Neural progenitor cell (in vitro differentiated cells): ENCODE results near the gene SLC51B. TPM values are rescaled to one million over a fixed set of nuclear protein-coding genes. Genes with fewer than 3 reads are reported as not detected.
A peak's percentile ranks its signal among the peaks of the same experiment; 100 is the strongest.

Experiments used
- DNase-seq: peaks from one replicate; pipeline ENCODE4 v3.0.0-alpha.2; 2016; ENCODE audit warnings: low spot score
- H2AFZ ChIP-seq: fragments of 200-600 bp; sonication (generic); replicated peaks from 2 replicates; pipeline ENCODE4 v1.6.1; 2016; ENCODE audit warnings: antibody characterized with exemption
- H3F3A ChIP-seq: fragments of 200-600 bp; sonication (generic); 2 replicates; pipeline ENCODE4 v1.6.1; 2016; ENCODE audit warnings: antibody characterized with exemption, low read depth
- H3K27ac ChIP-seq: fragments of 200-600 bp; sonication (generic); 2 replicates; pipeline ENCODE4 v1.5.1; 2016; ENCODE audit warnings: mild to moderate bottlenecking
- H3K27me3 ChIP-seq: fragments of 200-600 bp; sonication (generic); 2 replicates; pipeline ENCODE4 v1.6.1; 2016; ENCODE audit warnings: mild to moderate bottlenecking, moderate library complexity
- H3K36me3 ChIP-seq: fragments of 200-600 bp; sonication (generic); 2 replicates; pipeline ENCODE4 v1.5.1; 2016
- H3K4me1 ChIP-seq: fragments of 200-600 bp; sonication (generic); 2 replicates; pipeline ENCODE4 v1.6.1; 2016; ENCODE audit warnings: mixed run types
- H3K4me2 ChIP-seq: fragments of 200-600 bp; sonication (generic); 2 replicates; pipeline ENCODE4 v1.6.1; 2016
- H3K4me3 ChIP-seq: fragments of 200-600 bp; sonication (generic); 2 replicates; pipeline ENCODE4 v1.5.1; 2016
- H3K79me2 ChIP-seq: fragments of 200-600 bp; sonication (generic); 2 replicates; pipeline ENCODE4 v1.6.1; 2016; ENCODE audit warnings: low read depth
- H3K9ac ChIP-seq: fragments of 200-600 bp; sonication (generic); 2 replicates; pipeline ENCODE4 v1.6.1; 2016
- H3K9me3 ChIP-seq: fragments of 200-600 bp; sonication (generic); 2 replicates; pipeline ENCODE4 v1.5.1; 2016; ENCODE audit warnings: low read depth
- H4K20me1 ChIP-seq: fragments of 200-600 bp; sonication (generic); 2 replicates; pipeline ENCODE4 v1.6.1; 2016; ENCODE audit warnings: low read depth
- H3K27ac Mint-ChIP-seq: 3 replicates; pipeline ENCODE4 v1.8.0; 2021; ENCODE audit warnings: mixed read lengths
- H3K27me3 Mint-ChIP-seq: 2 replicates; pipeline ENCODE4 v1.8.0; 2022; ENCODE audit warnings: low read depth, mild to moderate bottlenecking, inconsistent platforms, moderate library complexity, mixed read lengths; ENCODE audit not compliant: insufficient read depth
- H3K36me3 Mint-ChIP-seq: 3 replicates; pipeline ENCODE4 v1.8.0; 2021; ENCODE audit warnings: mixed read lengths
- H3K4me1 Mint-ChIP-seq: 3 replicates; pipeline ENCODE4 v1.8.0; 2021; ENCODE audit warnings: mixed read lengths
- H3K4me3 Mint-ChIP-seq: 3 replicates; pipeline ENCODE4 v1.8.0; 2021; ENCODE audit warnings: mild to moderate bottlenecking, moderate library complexity, mixed read lengths
- H3K9me3 Mint-ChIP-seq: 3 replicates; pipeline ENCODE4 v1.8.0; 2020; ENCODE audit warnings: mixed read lengths
- EZH2 ChIP-seq: fragments of 200-600 bp; sonication (generic); IDR thresholded peaks from 2 replicates; pipeline ENCODE4 v1.6.1; 2017; ENCODE audit warnings: antibody characterized with exemption, mild to moderate bottlenecking, moderate library complexity
- EZH2phosphoT487 ChIP-seq: fragments of 200-600 bp; sonication (generic); IDR thresholded peaks from 2 replicates; pipeline ENCODE4 v1.6.1; 2017; ENCODE audit warnings: antibody characterized with exemption
- total RNA-seq: library from RNA; depleted of rRNA; stranded (reverse); fragments of >200 nt; gene quantifications from 2 replicates; pipeline ENCODE4 v1.2.3, GENCODE V29; 2015; ENCODE audit warnings: low replicate concordance
- TF ChIP-seq, protein P1 (sequence below): fragments of 200-600 bp; sonication (generic); IDR thresholded peaks from 2 replicates; pipeline ENCODE4 v1.5.1; 2017; ENCODE audit warnings: antibody characterized with exemption, mild to moderate bottlenecking

The SLC51B gene
- total RNA-seq, 1 donor from 2014 or later, result not detected

- TF ChIP-seq EZH2, result no peak
- TF ChIP-seq EZH2phosphoT487, result no peak
- TF ChIP-seq, protein P1, sequence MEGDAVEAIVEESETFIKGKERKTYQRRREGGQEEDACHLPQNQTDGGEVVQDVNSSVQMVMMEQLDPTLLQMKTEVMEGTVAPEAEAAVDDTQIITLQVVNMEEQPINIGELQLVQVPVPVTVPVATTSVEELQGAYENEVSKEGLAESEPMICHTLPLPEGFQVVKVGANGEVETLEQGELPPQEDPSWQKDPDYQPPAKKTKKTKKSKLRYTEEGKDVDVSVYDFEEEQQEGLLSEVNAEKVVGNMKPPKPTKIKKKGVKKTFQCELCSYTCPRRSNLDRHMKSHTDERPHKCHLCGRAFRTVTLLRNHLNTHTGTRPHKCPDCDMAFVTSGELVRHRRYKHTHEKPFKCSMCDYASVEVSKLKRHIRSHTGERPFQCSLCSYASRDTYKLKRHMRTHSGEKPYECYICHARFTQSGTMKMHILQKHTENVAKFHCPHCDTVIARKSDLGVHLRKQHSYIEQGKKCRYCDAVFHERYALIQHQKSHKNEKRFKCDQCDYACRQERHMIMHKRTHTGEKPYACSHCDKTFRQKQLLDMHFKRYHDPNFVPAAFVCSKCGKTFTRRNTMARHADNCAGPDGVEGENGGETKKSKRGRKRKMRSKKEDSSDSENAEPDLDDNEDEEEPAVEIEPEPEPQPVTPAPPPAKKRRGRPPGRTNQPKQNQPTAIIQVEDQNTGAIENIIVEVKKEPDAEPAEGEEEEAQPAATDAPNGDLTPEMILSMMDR, result no peak
- H4K20me1 ChIP-seq, result peaks cover 8% of the 10 kb centered on the region
- no peak overlapping the region for H2AFZ ChIP-seq
- Mint-ChIP-seq H3K27me3 (peaks cover under 1% of the 10 kb centered on the region), H3K9me3 (peaks cover 4% of the 10 kb centered on the region), H3K4me1 (peaks cover 17% of the 10 kb centered on the region), H3K36me3 (no peaks in the 10 kb centered on the region), H3K27ac (no peak overlapping the region), H3K4me3 (peak overlapping the region; percentile 5)
- H3K79me2 ChIP-seq, result no peaks in the 10 kb centered on the region
- no peak overlapping the region for H3K4me2 ChIP-seq
- H3F3A ChIP-seq, result peaks cover 2% of the 10 kb centered on the region
- no peaks in the 10 kb centered on the region for H3K9me3 ChIP-seq
- no peak overlapping the region for H3K27ac ChIP-seq
- DNase-seq, result no peak
- no peaks in the 10 kb centered on the region for H3K36me3 ChIP-seq
- no peak overlapping the region for H3K9ac ChIP-seq
- no peaks in the 10 kb centered on the region for H3K4me1 ChIP-seq
- H3K27me3 ChIP-seq, result no peaks in the 10 kb centered on the region
- H3K4me3 ChIP-seq, result no peak overlapping the region
Observed at GRCh38 chr15:65056868-65057548, 11.8 kb downstream of the SLC51B start.

DNA sequence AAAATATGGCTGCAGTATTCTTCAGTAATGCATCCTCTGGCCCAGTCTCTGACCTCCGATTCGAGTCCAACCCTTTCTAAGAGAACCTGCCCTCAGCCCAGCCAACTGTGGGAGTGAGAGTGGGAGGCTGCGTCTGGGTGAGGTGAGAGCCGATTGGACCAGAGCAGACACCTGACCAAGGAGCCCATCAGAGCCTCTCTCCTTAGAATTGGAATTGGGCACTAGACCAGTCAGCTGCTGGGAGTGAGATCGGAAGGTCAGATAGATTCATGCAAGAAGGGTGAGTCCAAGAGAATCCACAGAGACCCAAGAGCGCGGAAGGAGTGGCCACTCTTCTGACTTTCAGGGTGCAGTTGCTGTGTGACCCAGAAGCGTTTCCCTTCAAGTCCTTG is 12.4 kb downstream of the SLC51B start:
- Mint-ChIP-seq H3K4me1 (peaks cover 17% of the 10 kb centered on the region), H3K36me3 (no peaks in the 10 kb centered on the region), H3K27ac (no peak overlapping the region), H3K4me3 (no peak overlapping the region), H3K9me3 (peaks cover 4% of the 10 kb centered on the region), H3K27me3 (peaks cover 2% of the 10 kb centered on the region)
- TF ChIP-seq EZH2 (no peak), EZH2phosphoT487 (no peak)
- TF ChIP-seq, protein P1, result no peak
- H3K27me3 ChIP-seq, result no peaks in the 10 kb centered on the region
- no peaks in the 10 kb centered on the region for H3K4me1 ChIP-seq
- peaks cover 2% of the 10 kb centered on the region for H3F3A ChIP-seq
- no peak overlapping the region for H3K4me2 ChIP-seq
- no peaks in the 10 kb centered on the region for H3K79me2 ChIP-seq
- H3K36me3 ChIP-seq, result no peaks in the 10 kb centered on the region
- H3K27ac ChIP-seq, result no peak overlapping the region
- peaks cover 8% of the 10 kb centered on the region for H4K20me1 ChIP-seq
- no peaks in the 10 kb centered on the region for H3K9me3 ChIP-seq
- H3K9ac ChIP-seq, result no peak overlapping the region
- no peak for DNase-seq
- H2AFZ ChIP-seq, result no peak overlapping the region
- no peak overlapping the region for H3K4me3 ChIP-seq

GRCh38 chr15:65058394-65059368 is 13.5 kb downstream of the SLC51B start:
- H3K4me3 Mint-ChIP-seq, result no peak overlapping the region
- Histone ChIP-seq H4K20me1 (peaks cover 8% of the 10 kb centered on the region), H3F3A (peaks cover 2% of the 10 kb centered on the region), H3K4me3 (no peak overlapping the region), H3K36me3 (no peaks in the 10 kb centered on the region), H2AFZ (no peak overlapping the region), H3K4me1 (no peaks in the 10 kb centered on the region), H3K4me2 (no peak overlapping the region), H3K9me3 (no peaks in the 10 kb centered on the region), H3K27me3 (no peaks in the 10 kb centered on the region), H3K27ac (no peak overlapping the region), H3K79me2 (no peaks in the 10 kb centered on the region), H3K9ac (no peak overlapping the region)
- peaks cover 4% of the 10 kb centered on the region for H3K9me3 Mint-ChIP-seq
- no peaks in the 10 kb centered on the region for H3K36me3 Mint-ChIP-seq
- no peak for DNase-seq
- peaks cover 4% of the 10 kb centered on the region for H3K27me3 Mint-ChIP-seq
- no peak for TF ChIP-seq EZH2phosphoT487
- no peak for TF ChIP-seq EZH2
- TF ChIP-seq, protein P1, result no peak
- H3K4me1 Mint-ChIP-seq, result peaks cover 17% of the 10 kb centered on the region
- no peak overlapping the region for H3K27ac Mint-ChIP-seq
